ENCODE results near the gene SSC5D.

The SSC5D gene

GRCh38 chr19:55451163-55451964 is 36.9 kb upstream of the SSC5D start:
- no peaks in the 10 kb centered on the region for H3K4me1 ChIP-seq (ENCODE audit: insufficient read depth, insufficient read length)

DNA sequence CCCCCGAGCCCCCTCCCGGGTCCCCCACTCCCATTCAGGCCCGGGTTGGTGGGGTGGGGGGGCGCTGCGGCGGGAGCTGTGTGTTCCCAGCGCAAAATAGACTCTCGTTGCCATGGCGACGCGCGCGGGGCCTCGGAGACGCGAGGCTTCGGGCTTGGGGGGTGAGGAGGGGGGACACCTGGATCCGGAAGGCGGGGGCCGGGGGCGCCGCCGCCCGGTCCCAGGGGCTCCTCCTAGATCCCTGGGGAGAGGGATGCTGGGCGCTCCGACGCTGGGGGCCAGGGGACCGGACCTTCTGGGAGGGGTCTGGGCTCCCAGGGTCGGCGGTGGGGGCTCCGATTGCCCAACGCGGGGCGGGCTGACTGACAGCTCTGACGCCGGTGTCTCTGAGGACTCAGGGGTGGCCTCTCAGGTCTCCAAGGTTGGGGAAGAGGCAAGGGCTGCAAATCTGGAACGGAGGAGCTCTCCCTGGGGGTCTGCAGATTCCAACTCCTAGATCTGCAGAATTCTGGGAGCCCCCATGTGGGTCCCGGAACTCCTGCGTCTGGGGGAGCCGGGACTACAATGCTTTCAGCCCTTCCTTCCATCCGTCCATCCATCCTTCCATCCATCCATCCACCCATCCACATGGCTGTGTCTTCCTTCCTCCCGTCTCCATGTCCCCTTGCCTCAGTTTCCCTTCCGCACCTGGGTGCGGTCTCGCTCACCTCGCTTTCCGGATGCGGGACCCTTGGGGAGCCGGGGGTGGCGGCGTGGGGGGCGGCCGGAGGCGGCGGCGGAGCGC is 36.1 kb upstream of the SSC5D start:
- Histone ChIP-seq H3K4me1 (ENCODE audit: insufficient read depth, insufficient read length) (no peaks in the 10 kb centered on the region), H3K27me3 (ENCODE audit: insufficient read depth, insufficient read length) (peaks cover 61% of the 10 kb centered on the region), H3K9me3 (ENCODE audit: insufficient read depth, low read length) (no peaks in the 10 kb centered on the region), H3K36me3 (ENCODE audit: insufficient read depth, insufficient read length, low read length) (no peaks in the 10 kb centered on the region), H3K9ac (ENCODE audit: insufficient read length, low read depth) (no peak overlapping the region), H3K4me3 (ENCODE audit: insufficient read length, low read depth) (no peak overlapping the region)
- no peak for TF ChIP-seq ZNF274 (IDR thresholded peaks at IDR 0.05; ENCODE audit: low read depth, low read length)
- no peak for TF ChIP-seq YY1 (IDR thresholded peaks at IDR 0.05; ENCODE audit: insufficient read depth, insufficient read length)
- peak; percentile 67 for TF ChIP-seq SUZ12 (IDR thresholded peaks at IDR 0.05; ENCODE audit: extremely low read depth, insufficient read depth, insufficient read length)
- no peak for DNase-seq (ENCODE audit: low read depth, low spot score)

More at GRCh38 chr19:55451163-55451964, 36.9 kb upstream of the SSC5D start:
- H3K9me3 ChIP-seq (ENCODE audit: insufficient read depth, low read length): no peaks in the 10 kb centered on the region
- H3K9ac ChIP-seq (ENCODE audit: insufficient read length, low read depth): peak overlapping the region; percentile 56
- H3K36me3 ChIP-seq (ENCODE audit: insufficient read depth, insufficient read length, low read length): no peaks in the 10 kb centered on the region
- H3K27me3 ChIP-seq (ENCODE audit: insufficient read depth, insufficient read length): peaks cover 69% of the 10 kb centered on the region
- peak overlapping the region; percentile 37 for H3K4me3 ChIP-seq (ENCODE audit: insufficient read length, low read depth)
- TF ChIP-seq YY1 (IDR thresholded peaks at IDR 0.05; ENCODE audit: insufficient read depth, insufficient read length): no peak
- no peak for TF ChIP-seq ZNF274 (IDR thresholded peaks at IDR 0.05; ENCODE audit: low read depth, low read length)
- peak; percentile 89 for TF ChIP-seq SUZ12 (IDR thresholded peaks at IDR 0.05; ENCODE audit: extremely low read depth, insufficient read depth, insufficient read length)
- DNase-seq (ENCODE audit: low read depth, low spot score): no peak

GRCh38 chr19:55452749-55453346 is 35.4 kb upstream of the SSC5D start:
- no peak overlapping the region for H3K9ac ChIP-seq (ENCODE audit: insufficient read length, low read depth)
- H3K27me3 ChIP-seq (ENCODE audit: insufficient read depth, insufficient read length): peaks cover 54% of the 10 kb centered on the region
- TF ChIP-seq YY1 (IDR thresholded peaks at IDR 0.05; ENCODE audit: insufficient read depth, insufficient read length) (no peak), SUZ12 (IDR thresholded peaks at IDR 0.05; ENCODE audit: extremely low read depth, insufficient read depth, insufficient read length) (no peak)
- no peak overlapping the region for H3K4me3 ChIP-seq (ENCODE audit: insufficient read length, low read depth)
- no peaks in the 10 kb centered on the region for H3K36me3 ChIP-seq (ENCODE audit: insufficient read depth, insufficient read length, low read length)
- H3K9me3 ChIP-seq (ENCODE audit: insufficient read depth, low read length): no peaks in the 10 kb centered on the region
- peak; percentile 54 for DNase-seq (ENCODE audit: low read depth, low spot score)
- no peaks in the 10 kb centered on the region for H3K4me1 ChIP-seq (ENCODE audit: insufficient read depth, insufficient read length)

GRCh38 chr19:55453511-55454260 is 34.5 kb upstream of the SSC5D start:
- no peak for DNase-seq (ENCODE audit: low read depth, low spot score)
- Histone ChIP-seq H3K27me3 (ENCODE audit: insufficient read depth, insufficient read length) (peaks cover 46% of the 10 kb centered on the region), H3K4me3 (ENCODE audit: insufficient read length, low read depth) (no peak overlapping the region), H3K9me3 (ENCODE audit: insufficient read depth, low read length) (no peaks in the 10 kb centered on the region), H3K9ac (ENCODE audit: insufficient read length, low read depth) (no peak overlapping the region), H3K4me1 (ENCODE audit: insufficient read depth, insufficient read length) (no peaks in the 10 kb centered on the region), H3K36me3 (ENCODE audit: insufficient read depth, insufficient read length, low read length) (no peaks in the 10 kb centered on the region)
- TF ChIP-seq SUZ12 (IDR thresholded peaks at IDR 0.05; ENCODE audit: extremely low read depth, insufficient read depth, insufficient read length) (no peak), YY1 (IDR thresholded peaks at IDR 0.05; ENCODE audit: insufficient read depth, insufficient read length) (no peak), ZNF274 (IDR thresholded peaks at IDR 0.05; ENCODE audit: low read depth, low read length) (no peak)

DNA sequence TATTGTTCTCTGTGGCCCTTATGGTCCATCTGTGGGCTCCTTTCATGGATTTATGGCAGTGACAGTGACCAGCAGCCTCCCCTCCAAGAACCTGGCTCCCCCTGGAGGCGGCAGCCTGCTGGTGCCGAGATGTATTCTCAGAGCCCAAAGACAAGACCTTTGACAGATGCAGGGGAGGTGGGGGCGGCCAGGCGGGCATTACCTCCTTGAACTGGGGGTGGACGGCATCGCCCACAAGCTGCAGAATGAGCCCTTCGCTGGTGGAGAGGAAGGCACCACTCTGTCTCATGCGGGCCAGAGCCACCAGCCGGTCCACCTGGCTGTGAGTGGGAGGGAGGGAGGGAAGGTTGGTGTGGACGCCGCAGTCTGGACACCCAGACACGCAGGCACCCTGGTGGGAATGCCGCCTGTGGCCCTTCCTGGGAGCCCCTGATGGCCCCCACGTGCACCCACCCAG is 33.4 kb upstream of the SSC5D start:
- no peaks in the 10 kb centered on the region for H3K4me1 ChIP-seq (ENCODE audit: insufficient read depth, insufficient read length)
- H3K9me3 ChIP-seq (ENCODE audit: insufficient read depth, low read length): no peaks in the 10 kb centered on the region
- DNase-seq (ENCODE audit: low read depth, low spot score): no peak
- no peak overlapping the region for H3K9ac ChIP-seq (ENCODE audit: insufficient read length, low read depth)
- H3K27me3 ChIP-seq (ENCODE audit: insufficient read depth, insufficient read length): peaks cover 37% of the 10 kb centered on the region
- no peak overlapping the region for H3K4me3 ChIP-seq (ENCODE audit: insufficient read length, low read depth)
- no peaks in the 10 kb centered on the region for H3K36me3 ChIP-seq (ENCODE audit: insufficient read depth, insufficient read length, low read length)
- TF ChIP-seq ZNF274 (IDR thresholded peaks at IDR 0.05; ENCODE audit: low read depth, low read length): no peak
- no peak for TF ChIP-seq YY1 (IDR thresholded peaks at IDR 0.05; ENCODE audit: insufficient read depth, insufficient read length)
- no peak for TF ChIP-seq SUZ12 (IDR thresholded peaks at IDR 0.05; ENCODE audit: extremely low read depth, insufficient read depth, insufficient read length)

DNA sequence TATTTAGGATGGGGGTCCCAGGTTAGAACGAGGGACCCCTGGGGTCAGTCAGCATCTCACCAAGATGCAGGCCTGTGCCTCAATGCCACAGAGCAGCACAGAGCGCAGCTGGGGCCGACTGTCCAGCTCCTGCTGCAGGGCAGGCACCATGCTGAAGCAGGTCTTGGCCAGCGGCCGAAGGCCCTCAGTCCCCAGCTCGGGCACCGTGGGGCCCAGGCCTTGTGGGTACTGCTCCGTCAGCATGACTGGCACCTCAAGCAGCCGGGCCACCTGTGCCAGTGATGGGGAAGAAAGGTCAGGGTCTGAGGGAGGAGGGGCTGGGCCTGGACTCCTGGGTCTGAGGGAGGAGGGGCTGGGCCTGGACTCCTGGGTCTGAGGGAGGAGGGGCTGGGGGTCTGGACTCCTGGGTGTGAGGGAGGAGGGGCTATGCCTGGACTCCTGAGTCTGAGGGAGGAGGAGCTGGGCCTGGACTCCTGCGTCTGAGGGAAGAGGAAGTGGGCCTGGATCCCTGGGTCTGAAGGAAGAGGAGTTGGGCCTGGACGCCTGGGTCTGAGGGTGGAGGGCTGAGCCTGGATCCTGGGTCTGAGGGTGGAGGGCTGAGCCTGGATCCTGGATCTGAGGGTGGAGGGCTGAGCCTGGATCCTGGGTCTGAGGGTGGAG is 32.5 kb upstream of the SSC5D start:
- no peak overlapping the region for H3K9ac ChIP-seq (ENCODE audit: insufficient read length, low read depth)
- no peaks in the 10 kb centered on the region for H3K4me1 ChIP-seq (ENCODE audit: insufficient read depth, insufficient read length)
- TF ChIP-seq ZNF274 (IDR thresholded peaks at IDR 0.05; ENCODE audit: low read depth, low read length) (no peak), SUZ12 (IDR thresholded peaks at IDR 0.05; ENCODE audit: extremely low read depth, insufficient read depth, insufficient read length) (no peak), YY1 (IDR thresholded peaks at IDR 0.05; ENCODE audit: insufficient read depth, insufficient read length) (no peak)
- no peak for DNase-seq (ENCODE audit: low read depth, low spot score)
- no peak overlapping the region for H3K4me3 ChIP-seq (ENCODE audit: insufficient read length, low read depth)
- H3K9me3 ChIP-seq (ENCODE audit: insufficient read depth, low read length): no peaks in the 10 kb centered on the region
- H3K27me3 ChIP-seq (ENCODE audit: insufficient read depth, insufficient read length): peaks cover 31% of the 10 kb centered on the region
- H3K36me3 ChIP-seq (ENCODE audit: insufficient read depth, insufficient read length, low read length): no peaks in the 10 kb centered on the region

Measured in NT2/D1 (cell line).